HL-60 (cell line): ENCODE results near the gene ADSL.
"Not testable (repeated sequence)": the region's sequence is repeated elsewhere in the genome, so short reads cannot be mapped to it uniquely, and the experiment has no call there.

Experiments used
- DNase-seq, 2 experiments: peaks; one replicate each; pipeline ENCODE4 v3.0.0-alpha.2; 2010 to 2020; ENCODE audit warnings: low read depth in 1 of 2, low spot score in 1 of 2
- H3K27ac ChIP-seq: fragments of 250-450 bp; sonication (Bioruptor Pico); replicated peaks from 2 replicates; pipeline ENCODE4 v1.5.1; 2020; ENCODE audit warnings: mild to moderate bottlenecking, moderate library complexity
- H3K27me3 ChIP-seq: fragments of 250-450 bp; sonication (Bioruptor Pico); 2 replicates; pipeline ENCODE4 v1.5.1; 2021; ENCODE audit warnings: mild to moderate bottlenecking, moderate library complexity; ENCODE audit not compliant: insufficient read depth, poor library complexity, severe bottlenecking
- H3K4me3 ChIP-seq: replicated peaks from 2 replicates; pipeline ENCODE4 v1.5.1; 2011; ENCODE audit warnings: mild to moderate bottlenecking, control low read depth, low read length; ENCODE audit not compliant: insufficient read depth
- CTCF ChIP-seq: IDR thresholded peaks from one replicate; pipeline ENCODE4 v1.5.1; 2011; ENCODE audit warnings: low read length, control low read depth, inconsistent platforms; ENCODE audit not compliant: insufficient read depth
- GABPA ChIP-seq: IDR thresholded peaks from 2 replicates; pipeline ENCODE4 v1.6.1; 2012; ENCODE audit warnings: low read depth
- POLR2AphosphoS5 ChIP-seq: IDR thresholded peaks from 2 replicates; pipeline ENCODE4 v1.6.1; 2012; ENCODE audit warnings: low read depth
- REST ChIP-seq: IDR thresholded peaks from 2 replicates; pipeline ENCODE4 v1.6.1; 2012; ENCODE audit warnings: low read depth; ENCODE audit not compliant: insufficient replicate concordance
- SPI1 ChIP-seq: IDR thresholded peaks from 2 replicates; pipeline ENCODE4 v1.6.1; 2012; ENCODE audit warnings: low read depth, mild to moderate bottlenecking, borderline replicate concordance

The ADSL gene

GRCh38 chr22:40309631-40310030 lies 36.7 kb upstream of the ADSL start:
- no peak overlapping the region for H3K4me3 ChIP-seq
- H3K27ac ChIP-seq, result no peak overlapping the region
- no peak for DNase-seq

GRCh38 chr22:40310081-40310767 lies 36.1 kb upstream of the ADSL start:
- Histone ChIP-seq H3K4me3 (no peak overlapping the region), H3K27ac (no peak overlapping the region), H3K27me3 (no peaks in the 10 kb centered on the region)
- no peak for TF ChIP-seq CTCF
- no peak for DNase-seq

More at GRCh38 chr22:40309631-40310030, 36.7 kb upstream of the ADSL start:
- no peaks in the 10 kb centered on the region for H3K27me3 ChIP-seq
- TF ChIP-seq GABPA (no peak), POLR2AphosphoS5 (no peak), CTCF (no peak), REST (no peak), SPI1 (no peak)

GRCh38 chr22:40310768-40311120 lies 35.6 kb upstream of the ADSL start:
- no peak overlapping the region for H3K4me3 ChIP-seq

GRCh38 chr22:40311646-40312045 lies 34.7 kb upstream of the ADSL start:
- H3K27me3 ChIP-seq, DNase-seq, H3K4me3 ChIP-seq: not testable (repeated sequence)
- peak overlapping the region; percentile 62 for H3K27ac ChIP-seq

More at GRCh38 chr22:40310768-40311120, 35.6 kb upstream of the ADSL start:
- no peak overlapping the region for H3K27ac ChIP-seq
- DNase-seq, result no peak
- TF ChIP-seq POLR2AphosphoS5 (no peak), CTCF (no peak), REST (no peak), SPI1 (no peak), GABPA (no peak)
- no peaks in the 10 kb centered on the region for H3K27me3 ChIP-seq
